Measurements from ENCODE around the gene TTC24.
"Not testable (repeated sequence)": the region's sequence is repeated elsewhere in the genome, so short reads cannot be mapped to it uniquely, and the experiment has no call there.

The TTC24 gene

GRCh38 chr1:156608036-156608674 lies 28.6 kb downstream of the TTC24 start:
- no peak for DNase-seq (ENCODE audit: low read depth in 2 of 2)

GRCh38 chr1:156608981-156609380 lies 29.5 kb downstream of the TTC24 start:
- DNase-seq (ENCODE audit: low read depth in 2 of 2) = peak; percentile 39

GRCh38 chr1:156610072-156610471 lies 30.5 kb downstream of the TTC24 start:
- DNase-seq (ENCODE audit: low read depth in 2 of 2) = not testable (repeated sequence)

DNA sequence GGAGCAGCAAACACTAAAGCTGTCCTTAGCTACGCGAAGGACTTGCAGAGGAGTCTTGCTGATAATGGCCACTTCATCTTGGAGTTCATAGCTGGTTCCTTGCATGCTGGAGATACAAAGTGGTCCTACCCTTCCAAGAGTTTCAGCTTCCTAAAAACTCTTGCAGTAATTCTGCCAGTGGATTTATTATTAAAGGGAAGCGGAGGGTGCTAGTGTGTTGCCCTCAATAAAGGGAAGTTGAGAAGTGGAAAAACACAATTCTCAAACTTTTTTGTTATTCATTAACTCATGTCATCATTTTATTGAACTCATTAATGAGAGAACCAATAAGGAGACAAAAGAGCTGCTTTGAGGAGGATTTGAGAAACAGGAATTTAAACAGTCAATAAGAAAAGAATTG lies 33.1 kb downstream of the TTC24 start:
- DNase-seq (ENCODE audit: low read depth in 2 of 2) = no peak

DNA sequence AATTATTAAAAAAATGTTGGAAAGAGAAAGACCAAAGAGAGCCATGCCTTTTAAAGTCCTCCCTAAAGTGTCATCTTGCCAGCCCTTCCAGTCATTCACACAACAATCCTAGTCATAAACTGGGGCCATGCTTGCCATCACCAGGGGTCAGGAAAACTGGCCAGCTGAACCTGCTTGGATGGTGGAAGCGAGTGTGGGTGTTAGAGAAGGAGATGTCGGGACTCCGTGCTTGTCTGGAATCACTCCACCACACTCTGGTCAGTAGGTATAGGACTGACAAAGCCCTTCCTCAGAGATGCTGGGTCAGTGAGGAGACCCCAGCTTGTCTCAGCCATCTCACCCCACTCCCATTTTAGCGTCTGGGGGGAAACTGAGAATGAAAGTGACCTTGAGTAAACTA lies 36.4 kb downstream of the TTC24 start:
- no peak for DNase-seq (ENCODE audit: low read depth in 2 of 2)

DNA sequence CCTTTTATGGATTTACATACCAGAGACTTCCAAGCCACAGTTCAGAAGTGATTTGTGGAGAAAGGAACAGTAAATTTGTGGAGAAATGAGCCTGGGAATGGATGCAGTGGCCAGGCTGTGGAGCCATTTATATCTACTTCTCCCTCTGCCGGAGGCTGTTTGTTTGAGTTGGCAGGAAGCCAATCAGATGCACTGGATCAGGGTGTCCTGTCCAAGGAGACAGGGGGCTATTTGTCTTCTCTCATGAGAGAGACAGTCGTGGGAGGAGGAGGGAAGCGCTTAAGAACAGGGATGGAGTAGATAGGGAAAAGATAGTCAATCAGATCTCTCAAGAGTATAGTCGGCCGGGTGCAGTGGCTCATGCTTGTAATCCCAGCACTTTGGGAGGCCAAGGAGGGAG lies 36.9 kb downstream of the TTC24 start:
- DNase-seq (ENCODE audit: low read depth in 2 of 2) = no peak

DNA sequence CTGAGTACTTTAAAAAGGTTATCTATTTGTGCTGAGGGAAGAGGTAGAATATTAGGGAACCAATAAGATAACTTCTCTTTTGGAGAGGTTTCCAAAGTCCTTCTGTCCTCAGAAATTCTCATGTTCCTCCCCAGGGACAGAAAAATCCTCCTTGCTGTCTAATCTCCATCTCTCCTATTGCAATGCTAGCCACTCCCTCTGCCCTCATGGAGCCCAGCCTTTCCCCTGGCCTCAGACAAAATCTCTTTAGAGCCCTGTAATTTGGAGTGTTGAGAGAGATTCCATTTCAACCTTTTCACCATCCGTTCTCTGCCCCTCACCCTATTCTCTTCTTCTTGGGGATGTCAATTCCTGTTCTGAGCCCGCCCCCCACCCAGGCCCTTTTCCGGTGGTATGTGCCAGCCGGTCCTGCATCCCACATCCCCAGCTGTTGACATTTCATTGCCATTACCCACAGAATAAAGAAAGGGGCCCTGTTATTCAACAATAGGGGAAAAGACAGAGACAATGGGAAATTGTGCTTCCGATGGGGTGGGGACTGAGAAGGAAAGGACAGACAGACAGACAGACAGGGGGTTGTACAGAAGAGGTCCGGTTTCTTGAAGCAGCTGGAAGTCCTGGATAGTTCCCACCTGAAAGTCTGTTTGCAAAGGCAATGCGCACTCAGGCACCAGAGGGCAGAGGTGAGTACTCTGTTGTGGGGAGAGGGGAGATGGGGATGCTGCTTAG lies 39.5 kb downstream of the TTC24 start, which contains the start of gene HAPLN2:
TSS of gene HAPLN2 (plus strand) at position 563 of the 729 bp plus-strand sequence. CDS start 4,076 bp downstream, outside the sequence.
- no peak for DNase-seq (ENCODE audit: low read depth in 2 of 2)

DNA sequence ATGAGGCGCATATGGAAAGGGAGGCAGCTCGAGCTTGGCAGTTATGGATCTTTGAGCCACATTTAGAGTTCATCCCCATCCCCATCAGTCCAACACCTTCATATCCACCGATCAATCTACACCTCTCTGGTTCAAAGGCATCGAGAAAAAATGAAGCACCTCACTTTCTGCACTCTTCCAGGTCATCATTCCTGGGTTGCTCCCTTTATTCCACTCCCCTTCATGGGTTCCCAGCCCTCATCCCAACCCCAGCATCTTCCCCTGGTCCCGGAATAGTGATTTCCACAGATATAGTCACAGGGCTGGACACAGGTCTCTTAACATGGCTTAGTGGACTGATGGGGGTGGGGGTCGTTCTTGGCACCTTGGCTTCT lies 40.0 kb downstream of the TTC24 start:
- DNase-seq (ENCODE audit: low read depth in 2 of 2) = no peak

GRCh38 chr1:156622581-156623297 lies 43.2 kb downstream of the TTC24 start:
- no peak for DNase-seq (ENCODE audit: low read depth in 2 of 2)

DNA sequence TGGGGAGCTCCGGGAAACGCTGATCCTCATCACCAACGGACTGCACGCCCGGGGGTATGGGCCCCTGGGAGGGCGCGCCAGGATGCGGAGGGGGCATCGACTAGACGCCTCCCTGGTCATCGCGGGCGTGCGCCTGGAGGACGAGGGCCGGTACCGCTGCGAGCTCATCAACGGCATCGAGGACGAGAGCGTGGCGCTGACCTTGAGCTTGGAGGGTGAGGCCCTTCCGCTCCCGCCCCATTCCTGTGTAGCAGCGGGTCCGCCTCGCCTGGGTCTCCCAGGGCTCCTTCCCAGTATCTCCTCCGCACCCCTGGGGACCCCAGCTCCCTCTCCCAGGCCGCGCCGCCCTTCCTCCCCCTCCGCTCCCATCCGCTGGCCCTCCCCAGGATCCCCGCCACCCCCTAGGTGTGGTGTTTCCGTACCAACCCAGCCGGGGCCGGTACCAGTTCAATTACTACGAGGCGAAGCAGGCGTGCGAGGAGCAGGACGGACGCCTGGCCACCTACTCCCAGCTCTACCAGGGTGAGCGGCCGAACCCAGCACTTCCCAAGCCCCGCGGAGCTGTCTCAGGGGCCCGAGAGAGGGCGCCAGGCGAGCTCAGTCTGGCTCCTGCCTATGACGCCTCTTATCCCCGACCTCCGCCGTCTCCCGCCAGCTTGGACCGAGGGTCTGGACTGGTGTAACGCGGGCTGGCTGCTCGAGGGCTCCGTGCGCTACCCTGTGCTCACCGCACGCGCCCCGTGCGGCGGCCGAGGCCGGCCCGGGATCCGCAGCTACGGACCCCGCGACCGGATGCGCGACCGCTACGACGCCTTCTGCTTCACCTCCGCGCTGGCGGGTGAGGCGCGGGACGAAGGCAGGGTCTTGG lies 44.7 kb downstream of the TTC24 start:
- DNase-seq (ENCODE audit: low read depth in 2 of 2) = no peak

GRCh38 chr1:156624814-156625435 lies 45.4 kb downstream of the TTC24 start:
- DNase-seq (ENCODE audit: low read depth in 2 of 2) = no peak

DNA sequence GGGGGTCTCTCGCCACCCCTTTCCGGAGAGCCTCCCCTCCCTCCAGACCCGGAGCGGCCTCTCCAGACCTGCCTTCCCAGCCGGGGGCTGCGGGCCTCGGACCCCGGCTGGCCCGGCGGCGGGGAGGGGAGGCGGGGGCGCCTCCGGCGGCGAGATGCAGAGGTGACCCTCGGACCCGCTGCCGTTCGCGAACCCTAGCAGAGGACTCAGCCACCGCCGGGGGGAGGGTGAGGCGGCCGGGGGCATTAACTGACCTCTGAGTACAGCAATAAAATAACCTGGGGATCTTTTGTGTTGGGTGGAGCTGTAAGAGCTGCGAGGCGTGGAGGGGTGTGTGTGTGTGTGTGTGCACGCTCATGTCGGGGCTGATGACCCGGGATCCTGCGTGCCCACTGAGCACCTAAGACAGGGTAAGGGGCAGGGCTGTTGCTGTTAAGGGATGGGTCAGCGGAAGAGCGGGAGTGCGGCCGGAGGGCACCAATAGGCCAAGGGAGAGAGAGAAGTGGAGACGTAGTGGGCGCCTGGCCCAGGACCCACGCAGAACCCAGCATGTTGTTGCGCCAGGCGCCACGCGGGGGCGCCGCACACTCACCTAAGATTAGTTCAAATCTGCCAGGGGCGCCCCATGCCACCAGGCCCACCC lies 46.0 kb downstream of the TTC24 start:
- DNase-seq (ENCODE audit: low read depth in 2 of 2) = peak; percentile 44 to 54

DNA sequence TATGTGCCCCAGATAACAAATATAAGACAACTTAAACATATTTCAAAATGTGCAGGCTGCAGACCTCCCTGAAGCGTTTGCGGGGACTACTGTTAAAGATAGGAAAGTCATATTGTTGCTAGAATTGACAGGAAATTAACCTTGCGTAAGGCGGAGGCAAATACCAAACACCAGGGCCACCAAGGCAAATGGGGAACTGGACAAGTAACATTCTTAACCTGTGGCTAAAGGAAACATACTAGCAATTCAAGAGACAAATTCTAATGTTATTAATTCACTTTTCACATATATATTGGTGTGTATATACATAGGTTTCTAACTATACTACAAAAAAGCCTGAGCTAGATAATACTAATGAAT lies 46.5 kb downstream of the TTC24 start:
- no peak for DNase-seq (ENCODE audit: low read depth in 2 of 2)

- DNase-seq (ENCODE audit: low read depth in 2 of 2) = no peak
Measured at GRCh38 chr1:156627313-156627880, 47.9 kb downstream of the TTC24 start.

GRCh38 chr1:156629823-156630449 lies 50.4 kb downstream of the TTC24 start:
- DNase-seq (ENCODE audit: low read depth in 2 of 2) = no peak

DNA sequence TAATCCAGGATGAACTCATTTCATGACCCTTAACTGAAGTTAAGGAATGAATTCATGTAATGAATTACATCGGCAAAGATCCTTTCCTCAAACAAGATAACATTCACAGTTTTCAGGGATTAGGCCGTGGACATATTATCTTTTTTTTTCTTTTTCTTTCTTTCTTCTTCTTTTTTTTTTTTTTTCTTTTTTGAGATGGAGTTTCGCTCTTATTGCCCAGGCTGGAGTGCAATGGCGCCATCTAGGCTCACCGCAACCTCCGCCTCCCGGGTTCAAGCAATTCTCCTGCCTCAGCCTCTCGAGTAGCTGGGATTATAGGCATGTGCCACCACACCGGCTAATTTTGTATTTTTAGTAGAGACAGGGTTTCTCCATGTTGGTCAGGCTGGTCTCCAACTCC lies 51.6 kb downstream of the TTC24 start:
- not testable (repeated sequence) for DNase-seq (ENCODE audit: low read depth in 2 of 2)

- no peak for DNase-seq (ENCODE audit: low read depth in 2 of 2)
Measured at GRCh38 chr1:156632355-156632754, 52.8 kb downstream of the TTC24 start.
